Breast epithelium (tissue), 4 donors: ENCODE measurements around the gene SRC. TPM values are rescaled to one million over a fixed set of nuclear protein-coding genes. Genes with fewer than 3 reads are reported as not detected.
A peak's percentile ranks its signal among the peaks of the same experiment; 100 is the strongest.

Experiments
- DNase-seq, 2 donors: peaks; one replicate each; pipeline ENCODE4 v3.0.0-alpha.2; 2019; ENCODE audit warnings: low spot score in 2 of 2
- H3K27ac ChIP-seq, 2 donors: fragments of 200-600 bp; sonication (generic) in 1 of 2; one replicate each; pipeline ENCODE4 v1.5.1; 2016 to 2019; ENCODE audit warnings: mild to moderate bottlenecking in 1 of 2
- H3K27me3 ChIP-seq, 2 donors: fragments of 200-600 bp; sonication (generic) in 1 of 2; one replicate each; pipeline versions ENCODE4 v1.5.1 to v1.6.0; 2017 to 2019; ENCODE audit warnings: control low read depth in 1 of 2, mild to moderate bottlenecking in 1 of 2
- H3K36me3 ChIP-seq: fragments of 200-600 bp; one replicate; pipeline ENCODE4 v1.5.1; 2019
- H3K4me1 ChIP-seq, 2 donors: fragments of 200-600 bp; sonication (generic); one replicate each; pipeline ENCODE4 v1.5.1; 2016 to 2019; ENCODE audit warnings: control low read depth in 1 of 2
- H3K4me3 ChIP-seq, 3 donors: fragments of 200-600 bp; sonication (generic); 1 replicate in 2 of 3; 2 replicates in 1 of 3; pipeline ENCODE4 v1.5.1; 2016 to 2019; ENCODE audit warnings: mild to moderate bottlenecking in 3 of 3, moderate library complexity in 2 of 3
- H3K9me3 ChIP-seq, 2 donors: fragments of 200-600 bp; sonication (generic) in 1 of 2; one replicate each; pipeline ENCODE4 v1.5.1; 2016 to 2019; ENCODE audit warnings: control low read depth in 1 of 2
- CTCF ChIP-seq, 3 donors: fragments of 450-650 bp; IDR thresholded peaks; one replicate each; pipeline ENCODE4 v1.5.1; 2016 to 2017; ENCODE audit warnings: antibody characterized with exemption in 3 of 3, mild to moderate bottlenecking in 3 of 3, moderate library complexity in 3 of 3
- POLR2A ChIP-seq: fragments of 450-650 bp; IDR thresholded peaks from one replicate; pipeline ENCODE4 v1.6.1; 2016; ENCODE audit warnings: antibody characterized with exemption, mild to moderate bottlenecking, moderate library complexity
- POLR2AphosphoS5 ChIP-seq, 3 donors: sonication (generic); formaldehyde crosslinking; IDR thresholded peaks; one replicate each; pipeline ENCODE4 v1.6.1; 2017; ENCODE audit warnings: antibody characterized with exemption in 3 of 3
- intact Hi-C: fragments of 100-400 bp; cut with DNase I; formaldehyde crosslinking; loops from one replicate; pipeline ENCODE4 v1.15.1; 2023; ENCODE audit warnings: low total_unique reads
- total RNA-seq, 3 donors: library from RNA; depleted of rRNA; stranded (reverse); fragments of >200 nt; gene quantifications; one replicate each; pipeline ENCODE4 v1.1.0, GENCODE V29; 2016

The SRC gene
- total RNA-seq, 3 donors from 2014 or later: 12.8 to 25.6 (median 20.6) TPM

- Histone ChIP-seq H3K36me3 (no peaks in the 10 kb centered on the region), H3K9me3 (no peaks in the 10 kb centered on the region), H3K27ac (peak overlapping the region; percentile 90 to 97), H3K4me1 (peaks cover 0 to 7% of the 10 kb centered on the region in 2 donors), H3K27me3 (no peaks in the 10 kb centered on the region), H3K4me3 (peak overlapping the region in 1 of 3 donors; percentile 93)
- intact Hi-C loops: loop anchor here (10.0 kb wide), 1 partner anchor 53 kb away; no protein-coding TSS in a partner anchor
- DNase-seq: no peak
- no peak for TF ChIP-seq POLR2AphosphoS5 (IDR thresholded peaks at IDR 0.05)
- no peak for TF ChIP-seq POLR2A
- TF ChIP-seq CTCF (IDR thresholded peaks at IDR 0.05): no peak
Measured at GRCh38 chr20:37347347-37347823, 1.4 kb downstream of the SRC start.

- no peak for DNase-seq
- Histone ChIP-seq H3K36me3 (no peaks in the 10 kb centered on the region), H3K4me1 (peaks cover 0 to 7% of the 10 kb centered on the region in 2 donors), H3K27me3 (no peaks in the 10 kb centered on the region), H3K27ac (peak overlapping the region; percentile 41 to 90), H3K9me3 (no peaks in the 10 kb centered on the region), H3K4me3 (no peak overlapping the region)
- TF ChIP-seq POLR2A: no peak
- no peak for TF ChIP-seq CTCF (IDR thresholded peaks at IDR 0.05)
- no peak for TF ChIP-seq POLR2AphosphoS5 (IDR thresholded peaks at IDR 0.05)
- intact Hi-C loops: loop anchor here (10.0 kb wide), 1 partner anchor 53 kb away; no protein-coding TSS in a partner anchor
Measured at GRCh38 chr20:37347891-37348791, 2.2 kb downstream of the SRC start.

GRCh38 chr20:37348792-37349516, 3.0 kb downstream of the SRC start:
- no peak for DNase-seq
- H3K4me3 ChIP-seq: no peak overlapping the region
- peak overlapping the region in 1 of 2 donors; percentile 90 for H3K27ac ChIP-seq
- intact Hi-C loops: loop anchor here (10.0 kb wide), 1 partner anchor 54 kb away; no protein-coding TSS in a partner anchor
- H3K9me3 ChIP-seq: no peaks in the 10 kb centered on the region
- no peak for TF ChIP-seq CTCF (IDR thresholded peaks at IDR 0.05)
- TF ChIP-seq POLR2A: no peak
- no peak for TF ChIP-seq POLR2AphosphoS5 (IDR thresholded peaks at IDR 0.05)
- H3K36me3 ChIP-seq: no peaks in the 10 kb centered on the region
- peaks cover 0 to 7% of the 10 kb centered on the region in 2 donors for H3K4me1 ChIP-seq
- H3K27me3 ChIP-seq: no peaks in the 10 kb centered on the region

GRCh38 chr20:37349517-37350491, 3.9 kb downstream of the SRC start:
- no peak for DNase-seq
- no peak overlapping the region for H3K4me3 ChIP-seq
- H3K36me3 ChIP-seq: no peaks in the 10 kb centered on the region
- intact Hi-C loops: loop anchor here (10.0 kb wide), 1 partner anchor 55 kb away; no protein-coding TSS in a partner anchor
- H3K4me1 ChIP-seq: peaks cover 0 to 7% of the 10 kb centered on the region in 2 donors
- H3K9me3 ChIP-seq: no peaks in the 10 kb centered on the region
- no peak for TF ChIP-seq POLR2A
- TF ChIP-seq POLR2AphosphoS5 (IDR thresholded peaks at IDR 0.05): no peak
- TF ChIP-seq CTCF (IDR thresholded peaks at IDR 0.05): no peak
- peak overlapping the region in 1 of 2 donors; percentile 4 for H3K27ac ChIP-seq
- H3K27me3 ChIP-seq: no peaks in the 10 kb centered on the region
